SU-DHL-6 (cell line): ENCODE results near the gene CDK5R2.

Experiments
- H2AFZ ChIP-seq: fragments of 200-600 bp; sonication (generic); 2 replicates; pipeline ENCODE4 v1.6.1; 2014; ENCODE audit warnings: low read depth, mild to moderate bottlenecking, moderate library complexity, mixed read lengths, antibody characterized with exemption, low read length; ENCODE audit not compliant: severe bottlenecking
- H3F3A ChIP-seq: fragments of 200-600 bp; shearing (Covaris generic); 2 replicates; pipeline ENCODE4 v1.6.0; 2016; ENCODE audit warnings: antibody characterized with exemption, mild to moderate bottlenecking; ENCODE audit not compliant: insufficient read depth
- H3K27ac ChIP-seq: fragments of 200-600 bp; sonication (generic); 2 replicates; pipeline ENCODE4 v1.5.1; 2016; ENCODE audit warnings: low read depth, mild to moderate bottlenecking, low read length, moderate library complexity, mixed read lengths
- H3K27me3 ChIP-seq: fragments of 200-600 bp; sonication (generic), shearing (Covaris generic); 2 replicates; pipeline ENCODE4 v1.6.0; 2014; ENCODE audit warnings: mild to moderate bottlenecking, low read length
- H3K36me3 ChIP-seq: fragments of 200-600 bp; sonication (generic); 2 replicates; pipeline ENCODE4 v1.6.1; 2014; ENCODE audit warnings: mild to moderate bottlenecking, low read length, mixed read lengths
- H3K4me2 ChIP-seq: fragments of 300-600, 200-600 bp; shearing (Covaris generic), sonication (generic); 2 replicates; pipeline ENCODE4 v1.6.0; 2014; ENCODE audit warnings: low read length, low read depth, mild to moderate bottlenecking; ENCODE audit not compliant: poor library complexity, severe bottlenecking
- H3K4me3 ChIP-seq: fragments of 200-600 bp; sonication (generic); 2 replicates; pipeline ENCODE4 v1.5.1; 2014; ENCODE audit warnings: antibody characterized with exemption, low read length, mild to moderate bottlenecking, mixed read lengths; ENCODE audit not compliant: insufficient read depth, poor library complexity, severe bottlenecking
- H3K79me2 ChIP-seq: fragments of 200-600 bp; sonication (generic); 2 replicates; pipeline ENCODE4 v1.6.1; 2014; ENCODE audit warnings: mild to moderate bottlenecking, low read length, moderate library complexity; ENCODE audit not compliant: insufficient read depth
- H3K9ac ChIP-seq: fragments of 200-600 bp; sonication (generic); 2 replicates; pipeline ENCODE4 v1.7.0; 2014; ENCODE audit warnings: mild to moderate bottlenecking, low read length
- H3K9me2 ChIP-seq: fragments of 200-600 bp; sonication (generic); replicated peaks from 2 replicates; pipeline ENCODE4 v1.6.1; 2014; ENCODE audit warnings: low read length; ENCODE audit not compliant: insufficient read depth
- H3K9me3 ChIP-seq: fragments of 200-600 bp; sonication (generic); 2 replicates; pipeline ENCODE4 v1.6.1; 2014; ENCODE audit warnings: low read length, mixed read lengths; ENCODE audit not compliant: insufficient read depth
- H4K20me1 ChIP-seq: fragments of 200-600 bp; sonication (generic); 2 replicates; pipeline ENCODE4 v1.6.1; 2014; ENCODE audit warnings: low read depth, mild to moderate bottlenecking, antibody characterized with exemption, low read length, moderate library complexity, mixed read lengths
- EZH2phosphoT487 ChIP-seq: fragments of 200-600 bp; sonication (generic), shearing (Covaris generic); conservative IDR thresholded peaks from 2 replicates; pipeline ENCODE4 v1.6.1; 2018; ENCODE audit warnings: mild to moderate bottlenecking, antibody characterized with exemption, low read length, moderate library complexity, mixed read lengths
- TF ChIP-seq, protein P1 (sequence below): fragments of 200-600 bp; sonication (generic); IDR thresholded peaks from one replicate; pipeline ENCODE4 v1.5.1; 2017; ENCODE audit warnings: antibody characterized with exemption, mild to moderate bottlenecking, low read length, moderate library complexity; ENCODE audit not compliant: insufficient read depth, poor library complexity, severe bottlenecking

The CDK5R2 gene

DNA sequence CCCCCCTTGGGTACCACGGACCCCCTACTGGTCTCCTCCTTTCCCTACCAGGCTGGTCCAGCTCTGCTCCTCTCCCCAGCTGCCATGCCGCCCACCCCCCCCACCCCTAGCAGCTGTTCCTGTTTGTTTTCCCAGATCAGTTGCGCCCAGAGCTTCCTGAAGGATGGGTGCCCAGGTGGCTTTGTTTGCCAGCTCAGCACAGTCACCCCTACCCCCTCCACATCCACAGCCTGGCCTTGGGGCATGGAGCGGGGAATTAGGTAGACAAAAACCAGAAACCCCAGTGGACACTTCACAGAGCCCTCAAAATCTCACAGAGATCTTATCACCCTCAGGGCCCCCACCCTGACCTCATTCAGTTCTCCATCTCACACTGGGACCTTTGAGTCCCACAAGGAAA is 37.5 kb downstream of the CDK5R2 start:
- Histone ChIP-seq H3K27me3 (no peaks in the 10 kb centered on the region), H3K9ac (no peak overlapping the region), H3F3A (no peaks in the 10 kb centered on the region), H3K79me2 (no peaks in the 10 kb centered on the region), H3K9me3 (no peaks in the 10 kb centered on the region), H2AFZ (no peak overlapping the region), H3K27ac (no peak overlapping the region), H3K4me3 (no peak overlapping the region), H3K4me2 (no peak overlapping the region), H3K36me3 (no peaks in the 10 kb centered on the region), H3K9me2 (no peaks in the 10 kb centered on the region), H4K20me1 (no peaks in the 10 kb centered on the region)
- TF ChIP-seq EZH2phosphoT487: no peak
- TF ChIP-seq, protein P1, sequence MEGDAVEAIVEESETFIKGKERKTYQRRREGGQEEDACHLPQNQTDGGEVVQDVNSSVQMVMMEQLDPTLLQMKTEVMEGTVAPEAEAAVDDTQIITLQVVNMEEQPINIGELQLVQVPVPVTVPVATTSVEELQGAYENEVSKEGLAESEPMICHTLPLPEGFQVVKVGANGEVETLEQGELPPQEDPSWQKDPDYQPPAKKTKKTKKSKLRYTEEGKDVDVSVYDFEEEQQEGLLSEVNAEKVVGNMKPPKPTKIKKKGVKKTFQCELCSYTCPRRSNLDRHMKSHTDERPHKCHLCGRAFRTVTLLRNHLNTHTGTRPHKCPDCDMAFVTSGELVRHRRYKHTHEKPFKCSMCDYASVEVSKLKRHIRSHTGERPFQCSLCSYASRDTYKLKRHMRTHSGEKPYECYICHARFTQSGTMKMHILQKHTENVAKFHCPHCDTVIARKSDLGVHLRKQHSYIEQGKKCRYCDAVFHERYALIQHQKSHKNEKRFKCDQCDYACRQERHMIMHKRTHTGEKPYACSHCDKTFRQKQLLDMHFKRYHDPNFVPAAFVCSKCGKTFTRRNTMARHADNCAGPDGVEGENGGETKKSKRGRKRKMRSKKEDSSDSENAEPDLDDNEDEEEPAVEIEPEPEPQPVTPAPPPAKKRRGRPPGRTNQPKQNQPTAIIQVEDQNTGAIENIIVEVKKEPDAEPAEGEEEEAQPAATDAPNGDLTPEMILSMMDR: no peak

DNA sequence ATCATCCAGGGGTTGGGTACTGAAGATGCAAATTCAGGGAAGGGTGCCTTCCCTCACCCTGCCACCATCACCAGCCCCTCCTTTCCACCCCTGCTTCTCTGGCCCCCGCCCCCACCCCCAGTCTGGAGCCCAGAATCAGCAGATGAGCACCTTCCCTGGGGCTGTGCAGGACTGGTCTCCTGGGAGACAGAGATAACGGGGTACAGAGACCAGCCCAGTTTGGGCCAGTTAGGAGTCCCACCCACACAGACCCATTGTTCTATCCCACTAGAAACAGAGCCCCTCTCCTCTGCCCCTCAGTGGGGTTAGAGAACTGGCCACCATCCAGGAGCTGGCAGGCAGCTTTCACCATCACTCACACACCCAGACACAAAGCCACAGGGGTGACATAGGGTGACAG is 38.3 kb downstream of the CDK5R2 start:
- no peak overlapping the region for H3K4me3 ChIP-seq
- H3K9me3 ChIP-seq: no peaks in the 10 kb centered on the region
- H3K27ac ChIP-seq: no peak overlapping the region
- H3K27me3 ChIP-seq: no peaks in the 10 kb centered on the region
- no peak overlapping the region for H3K4me2 ChIP-seq
- H2AFZ ChIP-seq: no peak overlapping the region
- no peaks in the 10 kb centered on the region for H3K36me3 ChIP-seq
- H3K9me2 ChIP-seq: no peaks in the 10 kb centered on the region
- H3K79me2 ChIP-seq: no peaks in the 10 kb centered on the region
- TF ChIP-seq EZH2phosphoT487: no peak
- TF ChIP-seq, protein P1: no peak
- H3F3A ChIP-seq: no peaks in the 10 kb centered on the region
- no peak overlapping the region for H3K9ac ChIP-seq
- H4K20me1 ChIP-seq: no peaks in the 10 kb centered on the region

DNA sequence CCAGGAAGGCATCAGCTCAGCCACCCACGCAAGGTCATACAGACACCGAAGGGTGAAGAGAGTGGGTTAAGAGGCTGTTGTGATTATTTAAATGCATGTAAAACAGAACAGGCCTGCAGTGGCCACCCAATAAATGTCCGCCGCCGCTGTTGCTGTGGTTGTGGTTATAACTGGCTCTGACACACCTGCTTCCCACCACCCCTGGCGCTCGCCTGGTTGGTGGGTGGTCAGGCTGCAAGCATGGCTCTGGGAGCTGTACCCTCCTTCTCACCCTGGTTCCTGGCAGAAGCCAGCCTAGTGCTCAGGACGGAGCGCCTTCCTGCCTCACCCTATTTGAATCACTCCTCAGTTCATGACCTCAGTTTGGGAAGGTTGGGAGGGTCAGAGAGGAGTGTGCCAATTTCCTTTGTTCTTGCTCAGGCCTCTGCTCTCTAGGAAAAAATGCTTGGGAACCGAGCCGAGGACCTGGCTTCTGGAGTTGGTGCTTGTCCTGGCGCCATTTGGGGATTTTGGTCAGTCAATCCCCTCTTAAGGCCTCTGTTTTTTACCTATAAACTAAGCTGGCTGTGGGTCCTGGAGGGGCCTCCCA is 39.0 kb downstream of the CDK5R2 start:
- H3K79me2 ChIP-seq: no peaks in the 10 kb centered on the region
- no peak overlapping the region for H3K4me2 ChIP-seq
- no peaks in the 10 kb centered on the region for H3K27me3 ChIP-seq

More for the DNA sequence above, 39.0 kb downstream of the CDK5R2 start:
- Histone ChIP-seq H3K9me3 (no peaks in the 10 kb centered on the region), H3K36me3 (no peaks in the 10 kb centered on the region), H3K9me2 (no peaks in the 10 kb centered on the region), H3F3A (no peaks in the 10 kb centered on the region), H3K9ac (no peak overlapping the region), H2AFZ (no peak overlapping the region), H3K27ac (no peak overlapping the region), H3K4me3 (no peak overlapping the region), H4K20me1 (no peaks in the 10 kb centered on the region)
- TF ChIP-seq, protein P1: no peak
- no peak for TF ChIP-seq EZH2phosphoT487
